NCI-H446 (cell line): ENCODE data around the gene COL27A1.
"Not testable (repeated sequence)": the region's sequence is repeated elsewhere in the genome, so short reads cannot be mapped to it uniquely, and the experiment has no call there.

Experiments
- DNase-seq, 2 experiments: peaks; one replicate each; lab custom pipeline; 2025; lab: John Stamatoyannopoulos, UW

Gene COL27A1

GRCh38 chr9:114123031-114123977, 32.0 kb upstream of the COL27A1 start:
- no peak for DNase-seq

- DNase-seq = no peak
Observed at GRCh38 chr9:114124138-114124537, 31.2 kb upstream of the COL27A1 start.

- DNase-seq = no peak
Observed at GRCh38 chr9:114124666-114125475, 30.5 kb upstream of the COL27A1 start.

- no peak for DNase-seq
Observed at GRCh38 chr9:114125476-114126013, 29.8 kb upstream of the COL27A1 start.

GRCh38 chr9:114126247-114127060, 28.9 kb upstream of the COL27A1 start:
- DNase-seq = no peak

- DNase-seq = not testable (repeated sequence)
Observed at GRCh38 chr9:114128759-114129158, 26.6 kb upstream of the COL27A1 start.

GRCh38 chr9:114130141-114130540, 25.2 kb upstream of the COL27A1 start:
- DNase-seq = no peak

GRCh38 chr9:114130624-114131277, 24.6 kb upstream of the COL27A1 start:
- no peak for DNase-seq

GRCh38 chr9:114131808-114132549, 23.4 kb upstream of the COL27A1 start:
- DNase-seq = no peak

- DNase-seq = no peak
Observed at GRCh38 chr9:114132550-114132918, 22.8 kb upstream of the COL27A1 start.

GRCh38 chr9:114134827-114135396, 20.4 kb upstream of the COL27A1 start:
- no peak for DNase-seq

GRCh38 chr9:114137831-114138230, 17.5 kb upstream of the COL27A1 start:
- DNase-seq = no peak

- peak in 1 of 2 experiments; percentile 4 for DNase-seq
Observed at GRCh38 chr9:114138552-114138971, 16.8 kb upstream of the COL27A1 start.

- DNase-seq = no peak
Observed at GRCh38 chr9:114139071-114139470, 16.3 kb upstream of the COL27A1 start.

- no peak for DNase-seq
Observed at GRCh38 chr9:114140401-114140800, 14.9 kb upstream of the COL27A1 start.

GRCh38 chr9:114140850-114141249, 14.5 kb upstream of the COL27A1 start:
- no peak for DNase-seq

GRCh38 chr9:114141553-114142402, 13.6 kb upstream of the COL27A1 start:
- DNase-seq = peak in 1 of 2 experiments; percentile 28

GRCh38 chr9:114143234-114143633, 12.1 kb upstream of the COL27A1 start:
- DNase-seq = peak in 1 of 2 experiments; percentile 27

- DNase-seq = no peak
Observed at GRCh38 chr9:114146735-114147134, 8.6 kb upstream of the COL27A1 start.
